ENCODE measurements around the gene ITPR1.

DNA sequence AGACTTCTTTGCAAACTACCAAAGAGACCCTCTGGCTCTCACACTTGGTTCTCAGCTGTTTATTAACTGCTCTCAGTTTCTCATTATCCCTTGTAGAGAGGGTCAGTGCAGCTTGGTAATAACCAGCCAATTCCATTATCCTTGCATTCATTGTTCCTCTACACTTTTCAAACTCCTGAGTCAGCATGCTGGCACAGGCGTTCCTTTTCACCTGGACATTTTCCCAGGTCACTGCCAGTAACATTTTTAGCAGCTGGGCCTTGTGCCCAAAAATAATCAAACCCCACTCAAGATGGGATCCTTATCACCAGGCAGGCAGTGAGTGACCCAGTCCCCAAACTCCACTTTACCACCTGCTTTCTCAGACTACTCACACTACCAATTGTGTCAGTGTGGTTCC is 21.2 kb upstream of the ITPR1 start:
- TF ChIP-seq, protein P1, sequence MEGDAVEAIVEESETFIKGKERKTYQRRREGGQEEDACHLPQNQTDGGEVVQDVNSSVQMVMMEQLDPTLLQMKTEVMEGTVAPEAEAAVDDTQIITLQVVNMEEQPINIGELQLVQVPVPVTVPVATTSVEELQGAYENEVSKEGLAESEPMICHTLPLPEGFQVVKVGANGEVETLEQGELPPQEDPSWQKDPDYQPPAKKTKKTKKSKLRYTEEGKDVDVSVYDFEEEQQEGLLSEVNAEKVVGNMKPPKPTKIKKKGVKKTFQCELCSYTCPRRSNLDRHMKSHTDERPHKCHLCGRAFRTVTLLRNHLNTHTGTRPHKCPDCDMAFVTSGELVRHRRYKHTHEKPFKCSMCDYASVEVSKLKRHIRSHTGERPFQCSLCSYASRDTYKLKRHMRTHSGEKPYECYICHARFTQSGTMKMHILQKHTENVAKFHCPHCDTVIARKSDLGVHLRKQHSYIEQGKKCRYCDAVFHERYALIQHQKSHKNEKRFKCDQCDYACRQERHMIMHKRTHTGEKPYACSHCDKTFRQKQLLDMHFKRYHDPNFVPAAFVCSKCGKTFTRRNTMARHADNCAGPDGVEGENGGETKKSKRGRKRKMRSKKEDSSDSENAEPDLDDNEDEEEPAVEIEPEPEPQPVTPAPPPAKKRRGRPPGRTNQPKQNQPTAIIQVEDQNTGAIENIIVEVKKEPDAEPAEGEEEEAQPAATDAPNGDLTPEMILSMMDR (IDR thresholded peaks at IDR 0.05; ENCODE audit: insufficient read depth, low read depth, low read length), result no peak
- TF ChIP-seq EZH2 (IDR thresholded peaks at IDR 0.05; ENCODE audit: insufficient read depth, low read length), result no peak
